ENCODE results near the gene MRPL14. TPM values are rescaled to one million over a fixed set of nuclear protein-coding genes. Genes with fewer than 3 reads are reported as not detected.

Gene MRPL14
- total RNA-seq, result 35.7 and 39.7 TPM in 2 replicates

GRCh38 chr6:44127186-44128019, at the start of gene MRPL14, which contains the start of gene TMEM63B:
Gene MRPL14 (minus strand): TSS chr6:44127452. CDS start chr6:44116611, 10,841 bp downstream.
Gene TMEM63B (plus strand): TSS chr6:44127554. CDS start chr6:44134585, 7,031 bp downstream.

GRCh38 chr6:44158770-44159228, 31.5 kb upstream of the MRPL14 start, which contains the start of gene CAPN11:
Gene CAPN11 (plus strand): TSS chr6:44158820. CDS start chr6:44158849, 29 bp downstream.

Other genes starting within 250 kb of the MRPL14 start
- 13.0 and 23.9 TPM in 2 replicates for gene TMEM63B, start 102 bp upstream of the MRPL14 start, total RNA-seq
- gene CAPN11, start 31.4 kb upstream of the MRPL14 start, total RNA-seq, result 0.12 and 0.34 TPM in 2 replicates
- not detected in 2 replicates for gene MYMX, start 89.5 kb upstream of the MRPL14 start, total RNA-seq
- gene SLC29A1, start 96.1 kb upstream of the MRPL14 start, total RNA-seq, result 6.1 and 9.5 TPM in 2 replicates
- 553 and 563 TPM in 2 replicates for gene HSP90AB1, start 119.6 kb upstream of the MRPL14 start, total RNA-seq
- 38.7 and 42.3 TPM in 2 replicates for gene SLC35B2, start 130.1 kb upstream of the MRPL14 start, total RNA-seq
- 6.2 and 6.5 TPM in 2 replicates for gene NFKBIE, start 138.1 kb upstream of the MRPL14 start, total RNA-seq
- 0.06 TPM in 1 of 2 replicates, not detected in the other for gene TMEM151B, start 143.0 kb upstream of the MRPL14 start, total RNA-seq
- 6.5 and 7.0 TPM in 2 replicates for gene AARS2, start 185.9 kb upstream of the MRPL14 start, total RNA-seq
- gene SPATS1, start 215.2 kb upstream of the MRPL14 start, total RNA-seq, result not detected in 2 replicates

Data from cardiac ventricle fibroblast (primary cell).